Loucy (cell line): ENCODE measurements around the gene CAST.

ENCODE experiments used
- EZH2phosphoT487 ChIP-seq: fragments of 200-600 bp; IDR thresholded peaks from 2 replicates; pipeline ENCODE4 v1.6.1; 2018; ENCODE audit warnings: antibody characterized with exemption, mild to moderate bottlenecking, moderate library complexity, borderline replicate concordance
- TF ChIP-seq, protein P1 (sequence below): fragments of 200-600 bp; sonication (generic); conservative IDR thresholded peaks from 2 replicates; pipeline ENCODE4 v1.5.1; 2014; ENCODE audit warnings: mild to moderate bottlenecking, antibody characterized with exemption, low read length

DNA sequence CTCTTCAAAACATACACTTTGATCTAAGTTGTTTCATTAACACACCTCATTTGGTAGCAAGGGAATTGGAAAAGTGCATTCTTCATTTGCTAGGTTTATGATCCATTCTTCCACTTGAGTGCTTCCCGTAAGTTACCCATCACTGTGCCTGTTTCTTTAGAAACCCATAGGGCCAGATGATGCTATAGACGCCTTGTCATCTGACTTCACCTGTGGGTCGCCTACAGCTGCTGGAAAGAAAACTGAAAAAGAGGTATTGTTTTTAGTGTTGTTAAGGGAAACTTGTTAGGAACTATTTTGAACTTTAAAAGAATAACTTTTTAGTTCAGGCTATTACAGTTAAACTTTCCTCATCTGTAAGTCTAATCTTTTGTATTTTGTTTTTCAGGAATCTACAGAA is 78.9 kb downstream of the CAST start:
- TF ChIP-seq, protein P1, sequence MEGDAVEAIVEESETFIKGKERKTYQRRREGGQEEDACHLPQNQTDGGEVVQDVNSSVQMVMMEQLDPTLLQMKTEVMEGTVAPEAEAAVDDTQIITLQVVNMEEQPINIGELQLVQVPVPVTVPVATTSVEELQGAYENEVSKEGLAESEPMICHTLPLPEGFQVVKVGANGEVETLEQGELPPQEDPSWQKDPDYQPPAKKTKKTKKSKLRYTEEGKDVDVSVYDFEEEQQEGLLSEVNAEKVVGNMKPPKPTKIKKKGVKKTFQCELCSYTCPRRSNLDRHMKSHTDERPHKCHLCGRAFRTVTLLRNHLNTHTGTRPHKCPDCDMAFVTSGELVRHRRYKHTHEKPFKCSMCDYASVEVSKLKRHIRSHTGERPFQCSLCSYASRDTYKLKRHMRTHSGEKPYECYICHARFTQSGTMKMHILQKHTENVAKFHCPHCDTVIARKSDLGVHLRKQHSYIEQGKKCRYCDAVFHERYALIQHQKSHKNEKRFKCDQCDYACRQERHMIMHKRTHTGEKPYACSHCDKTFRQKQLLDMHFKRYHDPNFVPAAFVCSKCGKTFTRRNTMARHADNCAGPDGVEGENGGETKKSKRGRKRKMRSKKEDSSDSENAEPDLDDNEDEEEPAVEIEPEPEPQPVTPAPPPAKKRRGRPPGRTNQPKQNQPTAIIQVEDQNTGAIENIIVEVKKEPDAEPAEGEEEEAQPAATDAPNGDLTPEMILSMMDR = no peak
- TF ChIP-seq EZH2phosphoT487 = no peak
